ENCODE results near the gene PDIA4. TPM values are rescaled to one million over a fixed set of nuclear protein-coding genes. Genes with fewer than 3 reads are reported as not detected.
A peak's percentile ranks its signal among the peaks of the same experiment; 100 is the strongest.

PDIA4 gene
- total RNA-seq, 1 experiment from 2014 or later: 217 TPM

GRCh38 chr7:148986742-148987009 is 41.6 kb downstream of the PDIA4 start:
- peaks cover 4 to 25% of the 10 kb centered on the region in 2 experiments; a peak in 3 of 4 replicates for H3K4me1 ChIP-seq (ENCODE audit: control insufficient read depth in 1 of 2, insufficient read depth in 2 of 2, low read length in 2 of 2)
- POLR2A ChIA-PET: interaction anchor here (0.7 kb wide), 1 partner anchor 497 kb away, joined by 3 read pairs; no protein-coding TSS in a partner anchor
- ATAC-seq (no peak), DNase-seq (ENCODE audit: low read depth, low spot score) (no peak)
- BruUV-seq (replicated peaks): no TSS peak
- H3K9me3 ChIP-seq (ENCODE audit: control insufficient read depth in 1 of 2, insufficient read depth in 1 of 2, low read depth in 1 of 2, low read length in 2 of 2): no peaks in the 10 kb centered on the region
- no peaks in the 10 kb centered on the region for H4K20me1 ChIP-seq (ENCODE audit: insufficient read depth)
- H3K27me3 ChIP-seq (ENCODE audit: insufficient read depth, low read length): no peaks in the 10 kb centered on the region
- no peak overlapping the region for H3K27ac ChIP-seq (ENCODE audit: low read depth, low read length)
- H3K4me3 ChIP-seq (replicated peaks in 1 of 2; ENCODE audit: low read depth in 1 of 2, low read length in 2 of 2): no peak overlapping the region
- peak overlapping the region; percentile 93 for H3K4me2 ChIP-seq (ENCODE audit: low read length)
- no peaks in the 10 kb centered on the region for H3K36me3 ChIP-seq (ENCODE audit: control insufficient read depth in 1 of 2, insufficient read depth in 2 of 2, low read length in 2 of 2)
- no peak for TF ChIP-seq ELF1 (IDR thresholded peaks at IDR 0.05; ENCODE audit: borderline replicate concordance, low read depth)
- TF ChIP-seq POLR2AphosphoS5 (IDR thresholded peaks at IDR 0.05; ENCODE audit: low read depth, low read length): no peak
- TF ChIP-seq ATF3 (IDR thresholded peaks at IDR 0.05): no peak
- TF ChIP-seq POLR2A (IDR thresholded peaks at IDR 0.05; ENCODE audit: borderline replicate concordance, extremely low read depth, insufficient read depth, insufficient read length): no peak
- no peak for TF ChIP-seq REST (IDR thresholded peaks at IDR 0.05; ENCODE audit: low read depth)
- no peak for TF ChIP-seq JUND (IDR thresholded peaks at IDR 0.05)
- no peak for TF ChIP-seq RAD21 (IDR thresholded peaks at IDR 0.05; ENCODE audit: low read depth)
- no peak for TF ChIP-seq EZH2 (IDR thresholded peaks at IDR 0.05)
- no peak for TF ChIP-seq EGR1 (IDR thresholded peaks at IDR 0.05; ENCODE audit: low read depth)
- no peak for TF ChIP-seq SRF (IDR thresholded peaks at IDR 0.05; ENCODE audit: low read depth)
- TF ChIP-seq TCF7L2 (IDR thresholded peaks at IDR 0.05; ENCODE audit: borderline replicate concordance, extremely low read depth, insufficient read depth, insufficient read length): no peak
- no peak for TF ChIP-seq SIN3A (IDR thresholded peaks at IDR 0.05; ENCODE audit: low read depth)
- TF ChIP-seq SP1 (IDR thresholded peaks at IDR 0.05; ENCODE audit: low read depth): no peak
- TF ChIP-seq FOSL1 (IDR thresholded peaks at IDR 0.05; ENCODE audit: low read depth): no peak
- TF ChIP-seq MAX (IDR thresholded peaks at IDR 0.05): no peak
- TF ChIP-seq CBX3 (IDR thresholded peaks at IDR 0.05; ENCODE audit: low read depth): no peak
- no peak for TF ChIP-seq CTCF (IDR thresholded peaks at IDR 0.05 in 2 of 3, conservative IDR thresholded peaks at IDR 0.05 in 1 of 3; ENCODE audit: borderline replicate concordance in 1 of 3, insufficient read depth in 1 of 3, low read depth in 2 of 3, low read length in 2 of 3)
- no peak for TF ChIP-seq EZH2phosphoT487 (IDR thresholded peaks at IDR 0.05; ENCODE audit: borderline replicate concordance)
- RAD21 ChIA-PET (ENCODE audit: low non-redundant PET in 1 of 2, low total read pairs in 2 of 2, uncharacterized antibody in 2 of 2, unreplicated experiment in 2 of 2): no interaction called here
- intact Hi-C loops (cut with micrococcal nuclease): loop anchor here (1.0 kb wide), 1 partner anchor 102 kb away; the partner anchor contains the start of gene EZH2
- CTCF ChIA-PET: no interaction called here
- no peak overlapping the region for H2AFZ ChIP-seq (ENCODE audit: low read depth, low read length, poor library complexity, severe bottlenecking)
- H3K79me2 ChIP-seq (ENCODE audit: insufficient read depth, low read length): no peaks in the 10 kb centered on the region
- no peaks in the 10 kb centered on the region for H3K9me2 ChIP-seq (ENCODE audit: insufficient read depth)
- no peak overlapping the region for H3K9ac ChIP-seq (ENCODE audit: low read length)

All from HCT116 (cell line).